ENCODE measurements around the gene SDCBP2. TPM values are rescaled to one million over a fixed set of nuclear protein-coding genes. Genes with fewer than 3 reads are reported as not detected.

SDCBP2 gene
- total and polyA plus RNA-seq, 2 of the 4 experiments (the other 2 are of a cell fraction): 0.54 to 1.3 TPM

- no peak overlapping the region for H3K18ac ChIP-seq (ENCODE audit: low read depth, low read length)
- H3K9me3 ChIP-seq (ENCODE audit: control insufficient read depth, insufficient read depth, low read length): no peaks in the 10 kb centered on the region
- H4K91ac ChIP-seq (ENCODE audit: insufficient read depth, low read depth, low read length): no peak overlapping the region
- no peak overlapping the region for H2AK5ac ChIP-seq (ENCODE audit: low read depth, low read length)
- no peak overlapping the region for H3K23ac ChIP-seq (ENCODE audit: low read depth, low read length)
- no peak overlapping the region for H4K5ac ChIP-seq (ENCODE audit: low read depth, low read length)
- H4K20me1 ChIP-seq (ENCODE audit: insufficient read depth, low read length): peaks cover 68% of the 10 kb centered on the region
- no peak overlapping the region for H3K4me3 ChIP-seq (ENCODE audit: insufficient read depth, low read depth, low read length)
- no peak overlapping the region for H2BK15ac ChIP-seq (ENCODE audit: low read depth, low read length)
- no peak overlapping the region for H3K4me2 ChIP-seq (ENCODE audit: low read depth, low read length)
- peaks cover 24% of the 10 kb centered on the region for H3K36me3 ChIP-seq (ENCODE audit: control insufficient read depth, insufficient read depth, low read length)
- intact Hi-C loops (cut with micrococcal nuclease) (loop anchor here (5.0 kb wide), 1 partner anchor 65 kb away; no protein-coding TSS in a partner anchor), dilution Hi-C loops (cut with HindIII; ENCODE audit: low sequenced_read_pairs, unreplicated experiment) (no loop called here), in situ Hi-C loops (cut with MboI; ENCODE audit: low sequenced_read_pairs) (no loop called here)
- DNase-seq: no peak
- H4K8ac ChIP-seq (ENCODE audit: low read depth in 2 of 2, low read length in 2 of 2): no peak overlapping the region
- no peak for ATAC-seq (ENCODE audit: low read depth)
- peaks cover 28% of the 10 kb centered on the region for H3K4me1 ChIP-seq (ENCODE audit: control insufficient read depth, insufficient read depth, low read length)
- WGBS, 2 experiments (ENCODE audit: extremely low coverage in 2 of 2, insufficient read length in 1 of 2): 100% methylated on average over 1 of the region's 5 CpGs; no CpG with 5 or more reads in 1 of the 2 experiments
- no peak overlapping the region for H3K4ac ChIP-seq (ENCODE audit: low read depth, low read length)
- no peak overlapping the region for H2BK20ac ChIP-seq (ENCODE audit: low read depth, low read length)
- BruUV-seq (replicated peaks): no TSS peak
- no peak overlapping the region for H3K9ac ChIP-seq (ENCODE audit: low read depth, low read length)
- POLR2A ChIA-PET (ENCODE audit: unreplicated experiment): no interaction called here
- TF ChIP-seq SMC3 (IDR thresholded peaks at IDR 0.05; ENCODE audit: low read depth, low read length): no peak
- TF ChIP-seq FOS (IDR thresholded peaks at IDR 0.05; ENCODE audit: low read depth, low read length): no peak
- no peak for TF ChIP-seq USF2 (IDR thresholded peaks at IDR 0.05; ENCODE audit: low read depth, low read length)
- no peak for TF ChIP-seq NFE2L2 (IDR thresholded peaks at IDR 0.05; ENCODE audit: low read depth, low read length)
- TF ChIP-seq CEBPB (IDR thresholded peaks at IDR 0.05; ENCODE audit: low read depth, low read length): no peak
- H3K9me1 ChIP-seq (ENCODE audit: insufficient read depth, low read length): peaks cover 50% of the 10 kb centered on the region
- H2BK120ac ChIP-seq (ENCODE audit: low read depth, low read length): no peak overlapping the region
- H3K27me3 ChIP-seq (ENCODE audit: control insufficient read depth, insufficient read depth, low read length): no peaks in the 10 kb centered on the region
- H3K79me1 ChIP-seq (ENCODE audit: low read depth in 1 of 2, low read length in 2 of 2): peaks cover 39 to 94% of the 10 kb centered on the region in 2 experiments
- no peak overlapping the region for H3K27ac ChIP-seq (ENCODE audit: insufficient read depth, low read length)
- no peak overlapping the region for H3K14ac ChIP-seq (replicated peaks; ENCODE audit: low read depth, low read length)
- CTCF ChIA-PET: interaction anchor here (0.9 to 1.0 kb wide), 2 partner anchors 28 to 141 kb away, joined by 3 read pairs; no protein-coding TSS in a partner anchor
- H3K56ac ChIP-seq (ENCODE audit: extremely low read depth, insufficient read depth, low read length): no peak overlapping the region
- no peak overlapping the region for H2BK5ac ChIP-seq (ENCODE audit: low read depth, low read length, poor library complexity, severe bottlenecking)
- H2AK9ac ChIP-seq (replicated peaks; ENCODE audit: low read depth, low read length, poor library complexity): no peak overlapping the region
- H2AFZ ChIP-seq (replicated peaks; ENCODE audit: low read length, poor library complexity): no peak overlapping the region
These were observed 43.0 kb upstream of the SDCBP2 start for GRCh38 chr20:1371830-1372539.

Measured in IMR-90 (cell line).